ENCODE results near the gene PRR30.
"Not testable (repeated sequence)": the region's sequence is repeated elsewhere in the genome, so short reads cannot be mapped to it uniquely, and the experiment has no call there.

PRR30 gene

GRCh38 chr2:27139310-27139709 lies at the start of gene PRR30:
PRR30 (minus strand) TSS chr2:27139410; CDS start chr2:27138329, 1,081 bp downstream.
- H3K27me3 Mint-ChIP-seq (ENCODE audit: low read depth): peaks cover 29% of the 10 kb centered on the region
- no peaks in the 10 kb centered on the region for H3K4me1 Mint-ChIP-seq (ENCODE audit: low read depth)
- peaks cover 2% of the 10 kb centered on the region for H3K36me3 Mint-ChIP-seq (ENCODE audit: low read depth)
- H3K4me3 Mint-ChIP-seq: no peak within 1 kb of the TSS
- H3K9me3 Mint-ChIP-seq: no peaks in the 10 kb centered on the region
- no peak within 1 kb of the TSS for H3K27ac Mint-ChIP-seq

DNA sequence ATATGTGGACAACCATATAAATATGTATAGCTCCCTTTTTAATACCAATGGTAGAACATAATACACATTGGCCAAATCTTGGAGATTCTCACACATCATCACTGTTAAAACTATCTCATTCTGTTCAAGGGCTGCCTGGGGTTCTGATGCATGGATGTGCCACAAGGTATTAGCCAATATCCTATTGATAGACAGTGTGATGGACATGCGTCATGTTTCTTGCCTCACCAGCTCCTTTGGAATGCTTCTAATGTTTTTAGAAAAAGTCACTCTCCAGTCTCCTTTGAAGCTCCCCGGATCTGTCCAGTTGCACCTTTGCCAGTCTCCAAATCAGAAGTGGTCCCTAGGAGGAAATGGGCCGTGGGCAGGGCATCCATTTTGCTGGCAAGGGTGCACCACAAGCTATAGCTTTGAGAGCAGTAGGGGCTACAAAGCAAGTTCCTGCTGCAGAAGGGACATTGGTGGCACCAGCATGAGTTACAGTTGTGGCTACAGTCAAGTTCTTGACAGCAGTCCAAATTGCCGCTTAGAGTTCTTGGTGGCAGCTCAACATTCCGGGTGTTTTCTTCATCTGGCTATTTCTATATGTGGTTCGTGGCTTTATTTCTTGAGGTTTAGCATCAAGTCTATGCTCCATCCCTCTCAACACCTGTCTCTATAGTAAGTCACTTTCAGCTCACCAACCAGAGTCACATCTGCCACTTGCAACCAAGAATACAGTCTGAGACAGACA lies 47.6 kb upstream of the PRR30 start:
- H3K4me1 Mint-ChIP-seq (ENCODE audit: low read depth): peaks cover 3% of the 10 kb centered on the region
- H3K27me3 Mint-ChIP-seq (ENCODE audit: low read depth): peaks cover 11% of the 10 kb centered on the region
- H3K36me3 Mint-ChIP-seq (ENCODE audit: low read depth): no peaks in the 10 kb centered on the region
- no peak overlapping the region for H3K4me3 Mint-ChIP-seq
- H3K27ac Mint-ChIP-seq: no peak overlapping the region
- no peaks in the 10 kb centered on the region for H3K9me3 Mint-ChIP-seq

- H3K27me3 Mint-ChIP-seq (ENCODE audit: low read depth): peaks cover 16% of the 10 kb centered on the region
- no peak overlapping the region for H3K4me3 Mint-ChIP-seq
- peaks cover 3% of the 10 kb centered on the region for H3K4me1 Mint-ChIP-seq (ENCODE audit: low read depth)
- H3K36me3 Mint-ChIP-seq (ENCODE audit: low read depth): no peaks in the 10 kb centered on the region
- no peak overlapping the region for H3K27ac Mint-ChIP-seq
- H3K9me3 Mint-ChIP-seq: no peaks in the 10 kb centered on the region
These were observed 46.3 kb upstream of the PRR30 start for GRCh38 chr2:27185331-27186026.

DNA sequence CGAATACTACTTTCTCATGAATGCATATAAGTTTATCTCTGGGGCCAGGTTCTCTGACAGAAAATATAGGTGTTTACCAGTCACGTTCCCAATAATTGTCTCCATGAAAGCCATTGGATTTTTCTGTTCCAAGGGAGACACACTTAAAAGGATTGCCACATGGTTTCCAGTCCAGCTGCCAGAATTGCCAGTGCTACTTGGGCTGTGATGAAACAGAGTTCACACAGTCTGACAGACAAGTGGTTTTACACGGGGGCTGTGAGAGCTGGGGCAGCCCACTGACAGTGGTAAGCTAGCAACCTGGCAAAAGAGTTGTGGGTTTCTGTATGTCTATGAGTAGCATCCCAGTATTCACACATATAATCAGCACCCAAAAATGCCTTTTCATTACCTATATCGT lies 44.9 kb upstream of the PRR30 start:
- Mint-ChIP-seq H3K36me3 (ENCODE audit: low read depth) (no peaks in the 10 kb centered on the region), H3K4me3 (no peak overlapping the region), H3K27me3 (ENCODE audit: low read depth) (peaks cover 24% of the 10 kb centered on the region), H3K27ac (no peak overlapping the region), H3K4me1 (ENCODE audit: low read depth) (peaks cover 8% of the 10 kb centered on the region), H3K9me3 (no peaks in the 10 kb centered on the region)

- Mint-ChIP-seq H3K27me3 (ENCODE audit: low read depth) (peaks cover 28% of the 10 kb centered on the region), H3K4me3 (no peak overlapping the region), H3K4me1 (ENCODE audit: low read depth) (peaks cover 8% of the 10 kb centered on the region), H3K9me3 (no peaks in the 10 kb centered on the region), H3K27ac (no peak overlapping the region), H3K36me3 (ENCODE audit: low read depth) (no peaks in the 10 kb centered on the region)
These were observed 43.1 kb upstream of the PRR30 start for GRCh38 chr2:27182346-27182745.

DNA sequence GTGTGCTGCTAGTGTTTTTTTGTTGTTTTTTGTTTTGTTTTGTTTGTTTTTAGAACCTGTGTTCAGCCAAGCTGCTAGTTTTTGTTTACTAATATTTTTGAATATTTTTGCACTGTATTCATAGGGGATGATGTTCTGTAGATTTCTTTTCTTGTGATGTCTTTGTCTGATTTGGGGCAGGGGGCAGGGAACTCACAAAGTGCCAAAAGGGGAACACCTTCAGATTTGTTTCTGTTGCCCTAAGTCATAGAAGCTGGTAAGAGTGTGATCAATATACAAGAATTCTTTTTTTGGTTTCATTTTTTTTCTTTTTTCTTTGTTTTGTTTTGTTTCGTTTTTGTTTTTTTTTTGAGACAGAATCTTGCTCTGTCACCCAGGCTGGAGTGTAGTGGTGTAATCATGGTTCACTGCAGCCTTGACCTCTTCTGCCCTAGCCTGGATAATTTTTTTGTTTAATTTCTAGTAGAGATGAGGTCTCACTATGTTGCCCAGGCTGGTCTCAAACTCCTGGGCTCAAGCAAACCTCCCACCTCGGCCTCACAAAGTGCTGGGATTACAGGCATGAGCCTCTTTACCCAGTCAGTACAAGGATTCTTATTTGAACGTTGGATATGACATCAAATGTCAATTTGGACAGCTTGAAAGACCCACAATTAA lies 40.3 kb upstream of the PRR30 start:
- H3K27me3 Mint-ChIP-seq (ENCODE audit: low read depth): peaks cover 32% of the 10 kb centered on the region
- no peaks in the 10 kb centered on the region for H3K9me3 Mint-ChIP-seq
- H3K27ac Mint-ChIP-seq: no peak overlapping the region
- no peak overlapping the region for H3K4me3 Mint-ChIP-seq
- H3K4me1 Mint-ChIP-seq (ENCODE audit: low read depth): peaks cover 8% of the 10 kb centered on the region
- H3K36me3 Mint-ChIP-seq (ENCODE audit: low read depth): no peaks in the 10 kb centered on the region

GRCh38 chr2:27178469-27178868 lies 39.3 kb upstream of the PRR30 start:
- peaks cover 5% of the 10 kb centered on the region for H3K4me1 Mint-ChIP-seq (ENCODE audit: low read depth)
- no peak overlapping the region for H3K4me3 Mint-ChIP-seq
- H3K27me3 Mint-ChIP-seq (ENCODE audit: low read depth): peaks cover 30% of the 10 kb centered on the region
- H3K9me3 Mint-ChIP-seq: no peaks in the 10 kb centered on the region
- no peaks in the 10 kb centered on the region for H3K36me3 Mint-ChIP-seq (ENCODE audit: low read depth)
- H3K27ac Mint-ChIP-seq: no peak overlapping the region

DNA sequence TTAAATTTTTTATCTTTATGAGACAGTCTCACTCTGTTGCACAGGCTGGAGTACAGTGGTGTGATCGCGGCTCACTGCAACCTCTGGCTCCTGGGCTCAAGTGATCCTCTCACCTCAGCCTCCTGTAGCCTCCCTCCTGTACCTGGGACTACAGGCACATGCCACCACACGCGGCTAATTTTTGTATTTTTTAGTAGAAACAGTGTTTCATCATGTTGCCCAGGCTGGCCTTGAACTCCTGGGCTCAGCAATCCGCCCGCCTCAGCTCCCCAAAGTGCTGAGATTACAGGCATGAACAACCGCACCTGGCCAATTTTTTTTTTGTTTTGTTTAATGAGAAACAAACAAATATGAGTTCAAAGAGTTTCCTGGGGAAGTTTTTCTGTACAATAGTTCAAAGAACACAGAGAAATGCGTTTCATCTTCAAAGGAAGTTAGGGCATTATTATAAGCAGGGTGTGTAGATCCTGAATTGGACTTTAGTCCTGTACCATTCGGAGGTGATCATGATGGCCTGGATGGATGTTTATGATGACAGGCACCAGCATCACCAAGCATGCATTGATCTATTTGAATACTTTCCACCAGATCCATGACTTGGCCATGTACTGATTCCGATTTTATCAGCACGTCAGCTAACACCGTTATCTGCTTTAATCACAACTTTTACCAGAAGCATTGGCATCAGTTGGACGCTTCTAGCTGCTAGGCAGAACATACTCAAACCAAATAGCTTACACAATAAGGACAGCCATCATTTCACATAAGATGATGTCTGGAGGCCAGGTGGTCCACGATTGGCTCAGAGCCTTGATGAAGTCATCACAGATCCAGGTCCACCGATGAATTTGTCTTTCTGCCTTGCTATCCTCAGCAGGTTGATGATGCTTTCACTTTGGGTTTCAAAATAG lies 38.5 kb upstream of the PRR30 start:
- Mint-ChIP-seq H3K4me1 (ENCODE audit: low read depth) (peaks cover 5% of the 10 kb centered on the region), H3K9me3 (no peaks in the 10 kb centered on the region), H3K27me3 (ENCODE audit: low read depth) (peaks cover 30% of the 10 kb centered on the region), H3K27ac (no peak overlapping the region), H3K4me3 (no peak overlapping the region), H3K36me3 (ENCODE audit: low read depth) (no peaks in the 10 kb centered on the region)

DNA sequence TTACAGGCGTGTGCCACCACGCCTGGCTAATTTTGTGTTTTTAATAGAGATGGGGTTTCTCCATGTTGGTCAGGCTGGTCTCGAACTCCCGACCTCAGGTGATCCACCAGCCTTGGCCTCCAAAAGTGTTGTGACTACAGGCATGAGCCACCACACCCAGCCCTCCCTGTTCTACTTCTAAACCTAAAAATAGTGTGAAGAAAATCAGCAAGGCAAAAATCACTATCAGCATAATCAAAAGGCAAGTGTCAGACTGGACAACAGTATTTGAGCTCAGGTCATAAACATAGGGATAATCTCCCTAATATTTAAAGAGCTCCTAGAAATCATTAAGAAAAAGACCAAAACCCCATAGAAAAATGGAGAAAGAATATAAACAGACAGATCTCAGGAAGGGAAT lies 36.6 kb upstream of the PRR30 start:
- not testable (repeated sequence) for H3K4me1 Mint-ChIP-seq (ENCODE audit: low read depth); H3K27ac Mint-ChIP-seq; H3K9me3 Mint-ChIP-seq

DNA sequence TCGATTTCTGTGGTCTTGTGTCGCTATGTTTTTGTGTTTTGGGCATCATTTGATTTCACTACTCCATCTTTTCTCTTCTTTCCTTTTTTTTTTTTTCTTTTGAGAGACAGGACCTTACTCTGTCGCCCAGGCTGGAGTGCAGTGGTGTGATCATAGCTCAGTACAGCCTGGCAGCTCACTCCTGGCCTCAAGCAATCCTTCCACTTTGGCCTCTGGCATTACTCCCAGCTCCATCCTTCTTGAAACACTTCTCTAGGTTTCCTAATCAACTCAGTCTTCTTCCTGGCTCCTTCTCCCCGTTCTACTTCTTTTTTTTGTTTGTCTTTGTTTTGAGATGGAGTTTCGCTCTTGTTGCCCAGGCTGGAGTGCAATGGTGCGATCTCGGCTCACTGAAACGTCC lies 36.1 kb upstream of the PRR30 start:
- Mint-ChIP-seq H3K9me3 (no peaks in the 10 kb centered on the region), H3K4me3 (no peak overlapping the region), H3K36me3 (ENCODE audit: low read depth) (no peaks in the 10 kb centered on the region), H3K27me3 (ENCODE audit: low read depth) (peaks cover 39% of the 10 kb centered on the region), H3K4me1 (ENCODE audit: low read depth) (peaks cover 7% of the 10 kb centered on the region), H3K27ac (no peak overlapping the region)

More for the DNA sequence above, 36.6 kb upstream of the PRR30 start:
- H3K36me3 Mint-ChIP-seq (ENCODE audit: low read depth); H3K4me3 Mint-ChIP-seq: not testable (repeated sequence)
- H3K27me3 Mint-ChIP-seq (ENCODE audit: low read depth): peaks cover 35% of the 10 kb centered on the region

DNA sequence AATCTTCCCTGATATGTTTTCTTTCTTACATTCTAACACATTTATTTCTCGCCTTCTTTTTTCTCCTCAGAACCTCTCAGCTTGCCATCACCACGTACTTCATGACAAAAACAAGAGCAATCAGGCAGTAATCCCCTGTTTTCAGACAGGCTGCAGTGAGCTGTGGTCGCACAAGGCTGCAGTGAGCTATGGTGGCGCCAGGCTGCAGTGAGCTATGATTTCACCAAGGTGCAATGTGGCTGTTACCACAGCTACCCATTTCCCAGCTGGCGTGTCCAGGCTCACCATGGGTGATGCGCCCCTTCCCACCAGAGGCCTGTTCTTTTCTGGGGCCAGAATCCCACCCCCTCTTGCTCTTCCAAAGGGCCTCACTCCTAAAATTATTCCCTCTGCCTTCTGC lies 35.4 kb upstream of the PRR30 start:
- no peaks in the 10 kb centered on the region for H3K36me3 Mint-ChIP-seq (ENCODE audit: low read depth)
- peaks cover 43% of the 10 kb centered on the region for H3K27me3 Mint-ChIP-seq (ENCODE audit: low read depth)
- H3K4me1 Mint-ChIP-seq (ENCODE audit: low read depth): peaks cover 6% of the 10 kb centered on the region
- H3K4me3 Mint-ChIP-seq: no peak overlapping the region
- no peak overlapping the region for H3K27ac Mint-ChIP-seq
- H3K9me3 Mint-ChIP-seq: no peaks in the 10 kb centered on the region

DNA sequence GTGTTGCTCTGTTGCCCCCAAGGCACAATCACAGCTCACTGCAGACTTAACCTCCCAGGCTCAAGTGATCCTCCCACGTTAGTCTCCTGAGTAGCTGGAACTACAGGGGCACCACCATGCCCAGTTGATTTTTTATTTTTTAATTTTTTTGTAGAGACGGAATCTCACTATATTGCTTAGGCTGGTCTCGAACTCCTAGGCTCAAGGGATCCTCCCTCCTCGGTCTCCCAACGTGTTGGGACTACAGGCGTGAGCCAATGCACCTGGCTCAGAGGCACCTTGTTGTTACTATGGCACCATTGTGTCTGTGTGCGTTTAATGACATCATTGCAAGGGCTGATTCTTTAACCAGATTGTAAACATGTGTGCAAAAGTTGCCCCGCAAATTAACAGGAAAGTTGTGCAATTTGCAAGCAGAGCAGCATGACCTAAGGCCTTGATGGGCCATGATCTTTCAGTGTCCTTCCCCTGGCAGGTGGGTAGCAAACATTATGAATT lies 32.2 kb upstream of the PRR30 start:
- H3K36me3 Mint-ChIP-seq (ENCODE audit: low read depth): no peaks in the 10 kb centered on the region
- H3K4me3 Mint-ChIP-seq: no peak overlapping the region
- no peak overlapping the region for H3K27ac Mint-ChIP-seq
- H3K4me1 Mint-ChIP-seq (ENCODE audit: low read depth): peaks cover 3% of the 10 kb centered on the region
- no peaks in the 10 kb centered on the region for H3K9me3 Mint-ChIP-seq
- peaks cover 27% of the 10 kb centered on the region for H3K27me3 Mint-ChIP-seq (ENCODE audit: low read depth)

DNA sequence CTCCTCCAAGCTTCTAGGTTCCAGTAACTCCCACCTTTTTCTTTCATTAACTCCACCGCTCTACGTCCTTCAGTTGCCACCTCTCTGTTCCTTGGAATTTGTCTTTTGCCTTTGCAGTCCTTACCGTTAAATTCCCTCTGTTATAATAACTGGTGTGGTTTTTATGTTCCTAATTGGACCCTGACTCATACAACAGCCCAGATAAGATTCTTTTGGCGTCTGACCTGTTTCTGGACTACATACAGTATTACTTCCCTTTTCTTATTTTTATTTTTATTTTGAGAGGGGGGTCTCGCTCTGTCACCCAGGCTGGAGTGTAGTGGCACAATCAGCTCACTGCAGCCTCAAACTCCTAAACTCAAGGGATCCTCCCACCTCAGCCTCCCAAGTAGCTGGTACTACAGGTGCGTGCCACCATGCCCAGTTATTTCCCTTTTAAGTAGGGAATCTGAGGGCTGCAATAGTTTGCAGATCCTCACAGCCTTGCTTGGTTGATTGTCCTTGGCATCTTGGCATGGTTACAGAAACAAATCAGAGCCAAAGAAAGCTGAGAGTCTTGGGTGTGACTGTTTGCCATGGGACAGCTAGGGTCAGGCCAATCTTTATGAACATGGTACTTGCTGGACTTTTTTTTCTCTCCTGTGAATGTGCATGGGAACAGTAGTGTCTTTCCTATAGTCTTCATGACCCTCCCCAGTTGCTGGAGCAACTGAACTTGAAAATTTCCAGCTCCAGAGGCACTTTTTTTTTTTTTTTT lies 31.5 kb upstream of the PRR30 start:
- no peak overlapping the region for H3K4me3 Mint-ChIP-seq
- H3K4me1 Mint-ChIP-seq (ENCODE audit: low read depth): peaks cover 3% of the 10 kb centered on the region
- no peaks in the 10 kb centered on the region for H3K36me3 Mint-ChIP-seq (ENCODE audit: low read depth)
- no peaks in the 10 kb centered on the region for H3K9me3 Mint-ChIP-seq
- no peak overlapping the region for H3K27ac Mint-ChIP-seq
- H3K27me3 Mint-ChIP-seq (ENCODE audit: low read depth): peaks cover 25% of the 10 kb centered on the region

Measured in T-helper 1 cell treated with Interleukin-12 subunit alpha and Interleukin-12 subunit beta and Interleukin-4 antibody, amounts not matched to agents 30 μg/mL and 1 μg/mL, for 36 hours (primary cell).